ENCODE results near the gene KYNU.
"Not testable (repeated sequence)": the region's sequence is repeated elsewhere in the genome, so short reads cannot be mapped to it uniquely, and the experiment has no call there.

Gene KYNU

DNA sequence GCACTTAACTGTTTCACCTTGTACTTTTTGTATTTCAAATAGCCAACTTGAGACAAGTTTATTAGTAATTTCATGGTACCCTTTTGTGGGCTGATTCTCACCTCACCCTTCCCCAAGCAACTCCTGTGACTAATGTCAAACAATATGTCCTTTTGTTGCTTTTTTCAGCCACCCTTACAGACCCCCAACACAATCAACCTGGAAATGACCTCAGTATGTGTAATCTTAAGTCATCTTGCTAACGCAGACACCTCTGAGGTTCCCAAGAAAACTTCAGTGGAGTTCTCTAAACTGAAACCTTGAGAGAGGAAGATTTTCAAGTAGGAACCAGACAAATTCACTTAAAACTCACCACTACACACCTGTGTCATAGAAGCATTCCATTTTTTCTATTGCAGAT is 69.5 kb downstream of the KYNU start:
- no peak overlapping the region for H3K4me3 ChIP-seq (ENCODE audit: low read depth, low read length)
- no peak for DNase-seq (ENCODE audit: low read depth)
- TF ChIP-seq, protein P1, sequence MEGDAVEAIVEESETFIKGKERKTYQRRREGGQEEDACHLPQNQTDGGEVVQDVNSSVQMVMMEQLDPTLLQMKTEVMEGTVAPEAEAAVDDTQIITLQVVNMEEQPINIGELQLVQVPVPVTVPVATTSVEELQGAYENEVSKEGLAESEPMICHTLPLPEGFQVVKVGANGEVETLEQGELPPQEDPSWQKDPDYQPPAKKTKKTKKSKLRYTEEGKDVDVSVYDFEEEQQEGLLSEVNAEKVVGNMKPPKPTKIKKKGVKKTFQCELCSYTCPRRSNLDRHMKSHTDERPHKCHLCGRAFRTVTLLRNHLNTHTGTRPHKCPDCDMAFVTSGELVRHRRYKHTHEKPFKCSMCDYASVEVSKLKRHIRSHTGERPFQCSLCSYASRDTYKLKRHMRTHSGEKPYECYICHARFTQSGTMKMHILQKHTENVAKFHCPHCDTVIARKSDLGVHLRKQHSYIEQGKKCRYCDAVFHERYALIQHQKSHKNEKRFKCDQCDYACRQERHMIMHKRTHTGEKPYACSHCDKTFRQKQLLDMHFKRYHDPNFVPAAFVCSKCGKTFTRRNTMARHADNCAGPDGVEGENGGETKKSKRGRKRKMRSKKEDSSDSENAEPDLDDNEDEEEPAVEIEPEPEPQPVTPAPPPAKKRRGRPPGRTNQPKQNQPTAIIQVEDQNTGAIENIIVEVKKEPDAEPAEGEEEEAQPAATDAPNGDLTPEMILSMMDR (conservative IDR thresholded peaks at IDR 0.05; ENCODE audit: low read depth, low read length), result no peak

DNA sequence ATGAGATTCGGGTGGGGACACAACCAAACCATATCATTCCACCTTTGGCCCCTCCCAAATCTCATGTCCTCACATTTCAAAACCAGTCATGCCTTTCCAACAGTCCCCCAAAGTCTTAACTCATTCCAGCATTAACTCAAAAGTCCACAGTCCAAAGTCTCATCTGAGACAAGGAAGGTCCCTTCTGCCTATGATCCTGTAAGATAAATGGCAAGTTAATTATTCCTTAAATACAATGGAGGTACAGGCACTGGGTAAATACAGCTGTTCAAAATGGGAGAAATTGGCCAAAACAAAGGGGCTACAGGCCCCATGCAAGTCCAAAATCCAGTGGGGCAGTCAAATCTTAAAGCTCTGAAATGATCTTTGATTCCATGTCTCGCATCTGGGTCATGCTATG is 71.3 kb downstream of the KYNU start:
- DNase-seq (ENCODE audit: low read depth); H3K4me3 ChIP-seq (ENCODE audit: low read depth, low read length): not testable (repeated sequence)

- not testable (repeated sequence) for H3K4me3 ChIP-seq (ENCODE audit: low read depth, low read length); DNase-seq (ENCODE audit: low read depth)
Observed at GRCh38 chr2:142950323-142950722, 72.9 kb downstream of the KYNU start.

DNA sequence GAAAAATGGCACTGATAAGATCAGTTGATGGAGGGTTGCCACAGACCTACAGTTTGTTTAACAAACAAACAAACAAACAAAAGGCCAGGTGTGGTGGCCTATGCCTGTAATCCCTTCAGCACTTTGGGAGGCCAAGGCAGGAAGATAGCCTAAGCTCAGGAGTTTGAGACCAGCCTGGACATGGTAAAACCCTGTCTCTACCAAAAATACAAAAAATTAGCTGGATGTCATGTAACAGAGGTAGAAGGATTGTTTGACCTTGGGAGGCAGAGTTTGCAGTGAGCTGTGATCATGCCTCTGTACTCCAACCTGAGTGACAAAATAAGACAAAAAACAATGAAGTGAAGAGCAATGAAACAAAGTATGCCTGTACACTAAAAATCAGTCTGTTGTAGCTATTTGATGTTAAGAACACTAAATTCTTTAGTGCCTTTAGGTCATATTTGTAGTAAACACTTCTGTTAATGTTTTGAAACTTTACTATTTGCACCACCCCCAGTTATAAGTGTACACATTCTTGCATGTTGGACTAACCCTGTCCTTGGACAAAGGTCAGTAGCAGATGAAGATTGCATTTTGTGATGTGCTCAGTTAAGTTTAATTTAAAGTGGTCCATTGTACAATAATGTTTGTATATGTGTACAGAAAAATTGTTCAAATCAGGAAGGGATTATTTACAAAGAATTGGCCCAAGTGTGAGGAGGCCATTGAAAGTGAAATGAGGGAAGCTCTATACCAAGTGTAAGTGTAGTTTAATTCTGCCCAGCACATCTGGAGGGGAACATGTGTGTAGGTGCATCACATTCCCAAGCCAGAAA is 73.9 kb downstream of the KYNU start:
- TF ChIP-seq, protein P1 (conservative IDR thresholded peaks at IDR 0.05; ENCODE audit: low read depth, low read length), result no peak
- no peak overlapping the region for H3K4me3 ChIP-seq (ENCODE audit: low read depth, low read length)
- DNase-seq (ENCODE audit: low read depth), result peak; percentile 9

DNA sequence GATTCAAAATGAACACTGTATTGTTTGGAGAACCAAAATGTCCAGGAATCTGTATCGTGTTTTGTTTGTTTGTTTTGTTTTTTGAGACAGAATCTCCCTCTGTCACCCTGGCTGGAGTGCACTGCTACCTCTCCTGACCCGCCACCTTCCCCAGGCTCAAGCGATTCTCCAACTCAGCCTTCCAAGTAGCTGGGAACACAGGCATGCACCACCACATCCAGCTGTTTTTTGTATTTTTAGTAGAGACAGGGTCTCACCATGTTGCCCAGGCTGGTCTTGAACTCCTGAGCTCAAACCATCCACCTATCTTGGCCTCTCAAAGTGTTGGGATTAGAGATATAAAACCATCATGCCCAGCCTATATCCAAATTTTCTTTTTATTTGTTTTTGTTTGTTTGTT is 74.6 kb downstream of the KYNU start:
- H3K4me3 ChIP-seq (ENCODE audit: low read depth, low read length), result no peak overlapping the region
- no peak for DNase-seq (ENCODE audit: low read depth)
- TF ChIP-seq, protein P1 (conservative IDR thresholded peaks at IDR 0.05; ENCODE audit: low read depth, low read length), result no peak

DNA sequence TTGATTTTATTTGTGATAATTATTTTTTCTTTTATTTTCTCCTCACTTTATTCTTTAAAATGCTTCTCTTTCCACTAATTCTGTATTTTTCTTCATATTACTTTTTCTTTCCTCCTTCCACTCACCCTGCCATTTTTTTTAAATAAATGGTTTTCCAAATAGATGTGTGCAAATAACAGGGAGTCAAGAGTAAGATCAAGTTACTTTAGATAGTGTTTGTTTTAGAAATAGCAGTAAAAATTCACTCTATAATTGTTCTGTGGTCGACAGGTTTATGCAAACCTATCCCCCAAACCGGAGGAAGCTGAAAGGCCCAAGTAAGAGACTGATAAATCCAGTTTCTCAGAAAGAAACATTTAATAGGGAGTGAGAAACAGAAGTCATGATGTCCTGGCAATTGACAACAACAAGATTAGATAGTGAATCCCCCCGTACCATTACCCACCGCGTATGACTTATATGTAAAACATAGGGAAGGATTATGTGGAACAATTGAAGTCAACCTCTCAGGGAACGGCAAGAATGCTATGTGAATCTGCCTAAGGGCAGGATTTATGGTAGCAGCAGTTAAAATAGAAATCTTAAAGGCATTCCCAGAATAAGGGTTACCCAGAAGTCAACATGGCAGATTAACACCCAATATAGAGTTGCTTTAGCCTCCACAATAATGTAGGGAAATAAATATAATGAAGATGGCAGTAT is 75.5 kb downstream of the KYNU start:
- no peak for DNase-seq (ENCODE audit: low read depth)
- H3K4me3 ChIP-seq (ENCODE audit: low read depth, low read length), result no peak overlapping the region
- TF ChIP-seq, protein P1 (conservative IDR thresholded peaks at IDR 0.05; ENCODE audit: low read depth, low read length), result no peak

DNA sequence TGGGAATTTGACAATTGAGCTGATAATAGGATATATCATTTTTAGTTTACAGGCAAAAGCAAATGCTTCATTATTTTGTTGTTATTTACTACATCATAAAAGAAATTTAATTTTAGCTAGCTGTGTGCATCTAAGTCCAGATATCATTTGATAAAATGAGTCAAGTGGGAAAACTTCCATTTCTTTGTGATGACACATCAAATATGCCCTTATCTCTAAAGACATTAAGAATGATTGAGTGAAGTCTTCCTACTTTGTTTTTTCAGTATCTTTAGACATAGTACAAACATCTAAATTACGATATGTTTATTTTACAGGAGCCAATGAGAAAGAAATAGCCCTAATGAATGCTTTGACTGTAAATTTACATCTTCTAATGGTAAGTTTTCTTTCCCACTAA is 77.0 kb downstream of the KYNU start:
- no peak overlapping the region for H3K4me3 ChIP-seq (ENCODE audit: low read depth, low read length)
- DNase-seq (ENCODE audit: low read depth), result no peak
- TF ChIP-seq, protein P1 (conservative IDR thresholded peaks at IDR 0.05; ENCODE audit: low read depth, low read length), result no peak

GRCh38 chr2:142957144-142957543 is 79.7 kb downstream of the KYNU start:
- H3K4me3 ChIP-seq (ENCODE audit: low read depth, low read length), result no peak overlapping the region
- TF ChIP-seq, protein P1 (conservative IDR thresholded peaks at IDR 0.05; ENCODE audit: low read depth, low read length), result no peak
- no peak for DNase-seq (ENCODE audit: low read depth)
